ENCODE results near the gene ASPSCR1.

ASPSCR1 gene

DNA sequence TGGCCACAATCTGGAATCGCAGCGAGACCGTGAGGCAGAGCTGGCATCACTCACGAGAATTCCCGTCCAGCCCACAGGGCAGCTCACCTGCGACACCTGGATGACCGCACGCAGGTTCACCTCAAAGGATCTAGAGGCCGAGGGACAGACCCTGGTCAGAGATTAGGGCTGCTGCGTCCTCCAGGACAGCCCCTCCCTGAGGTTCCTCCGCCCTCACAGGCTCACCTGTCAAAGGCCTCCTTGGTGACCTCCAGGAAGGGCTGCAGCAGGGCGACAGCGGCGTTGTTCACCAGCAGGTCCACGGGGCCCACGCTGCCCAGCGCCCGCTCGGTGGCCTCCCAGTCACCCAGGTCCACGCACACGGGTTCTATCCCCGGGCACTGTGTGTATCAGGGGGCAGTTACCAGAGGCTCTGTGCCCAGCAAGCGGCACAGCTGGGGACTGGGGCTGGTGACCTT is 59.2 kb downstream of the ASPSCR1 start:
- in situ Hi-C loops (cut with MboI; ENCODE audit: low sequenced_read_pairs), result loop anchor here (10.0 kb wide), 1 partner anchor 118 kb away; no protein-coding TSS in a partner anchor

- in situ Hi-C loops (cut with MboI; ENCODE audit: low sequenced_read_pairs), result loop anchor here (10.0 kb wide), 1 partner anchor 118 kb away; no protein-coding TSS in a partner anchor
Measured at GRCh38 chr17:82037092-82037888, 59.9 kb downstream of the ASPSCR1 start, which contains the start of gene DCXR. Gene DCXR (minus strand): TSS chr17:82037697. CDS start chr17:82037682, 15 bp downstream.

DNA sequence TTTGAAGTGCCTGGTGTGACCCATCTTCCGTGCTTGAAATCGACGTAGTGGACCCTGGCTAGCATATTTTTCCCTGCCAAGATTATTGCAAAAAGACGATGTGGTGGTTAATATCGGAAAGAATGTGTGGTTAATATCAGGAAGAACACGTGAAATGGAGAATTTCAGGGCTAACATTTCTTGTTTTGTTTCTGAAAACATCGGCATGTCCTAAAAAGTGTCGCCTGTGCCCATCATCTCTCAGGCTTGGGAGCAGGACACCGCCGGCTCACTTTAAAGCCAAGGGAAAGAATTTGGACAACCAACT is 60.4 kb downstream of the ASPSCR1 start:
- in situ Hi-C loops (cut with MboI; ENCODE audit: low sequenced_read_pairs), result loop anchor here (10.0 kb wide), 1 partner anchor 117 kb away; no protein-coding TSS in a partner anchor

- in situ Hi-C loops (cut with MboI; ENCODE audit: low sequenced_read_pairs), result loop anchor here (10.0 kb wide), 1 partner anchor 116 kb away; no protein-coding TSS in a partner anchor
Measured at GRCh38 chr17:82038796-82039409, 61.5 kb downstream of the ASPSCR1 start.

GRCh38 chr17:82039695-82040299 is 62.4 kb downstream of the ASPSCR1 start:
- in situ Hi-C loops (cut with MboI; ENCODE audit: low sequenced_read_pairs), result loop anchor here (10.0 kb wide), 1 partner anchor 115 kb away; no protein-coding TSS in a partner anchor

- in situ Hi-C loops (cut with MboI; ENCODE audit: low sequenced_read_pairs), result no loop called here
Measured at GRCh38 chr17:82041144-82041814, 63.9 kb downstream of the ASPSCR1 start.

- in situ Hi-C loops (cut with MboI; ENCODE audit: low sequenced_read_pairs), result no loop called here
Measured at GRCh38 chr17:82042649-82043048, 65.2 kb downstream of the ASPSCR1 start.

DNA sequence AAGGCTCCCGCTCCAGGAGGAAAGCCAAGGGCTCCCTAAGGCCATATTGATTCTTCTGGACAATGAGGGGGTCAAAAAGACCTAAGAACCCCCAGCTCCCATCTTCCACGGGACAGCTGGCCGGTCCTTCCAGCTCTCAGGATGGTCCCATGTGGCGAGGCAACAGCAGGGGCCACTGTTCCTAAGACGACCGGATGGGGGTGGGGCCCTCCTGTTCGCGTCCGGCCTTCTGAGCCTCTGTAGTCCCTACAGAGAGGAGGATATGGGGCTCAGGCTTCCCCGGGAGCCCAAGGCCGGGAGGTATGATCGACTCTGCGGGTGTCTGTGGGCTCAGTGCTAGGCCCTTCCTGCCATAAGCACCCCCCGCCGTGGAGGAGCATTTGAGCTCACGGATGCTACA is 66.1 kb downstream of the ASPSCR1 start:
- in situ Hi-C loops (cut with MboI; ENCODE audit: low sequenced_read_pairs), result no loop called here

DNA sequence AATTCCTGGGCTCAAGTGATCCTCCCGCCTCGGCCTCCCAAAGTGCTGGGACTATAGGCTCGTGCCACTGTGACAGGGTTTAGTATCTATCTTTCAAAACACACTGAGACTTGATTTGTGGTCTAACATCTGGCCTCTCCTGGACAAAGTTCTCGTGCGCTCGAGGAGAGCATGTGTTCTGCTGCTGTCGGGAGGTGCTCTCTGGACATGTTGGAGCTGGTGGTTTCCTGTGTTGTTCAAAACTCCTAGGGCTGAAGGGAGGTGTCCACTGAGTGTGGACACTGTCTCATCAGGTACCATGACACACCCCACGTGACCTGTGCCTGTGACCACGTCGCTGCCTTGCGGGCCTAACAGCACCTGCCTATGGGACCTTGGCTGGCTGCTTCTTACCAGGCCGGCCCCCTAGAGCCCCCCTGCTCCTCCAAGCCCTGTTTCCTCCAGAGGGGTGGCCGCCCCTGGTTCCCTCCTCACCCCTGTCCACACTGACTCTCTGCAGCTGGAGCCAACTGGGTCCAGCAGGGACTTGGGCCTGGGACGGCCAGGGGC is 68.6 kb downstream of the ASPSCR1 start:
- in situ Hi-C loops (cut with MboI; ENCODE audit: low sequenced_read_pairs), result no loop called here

DNA sequence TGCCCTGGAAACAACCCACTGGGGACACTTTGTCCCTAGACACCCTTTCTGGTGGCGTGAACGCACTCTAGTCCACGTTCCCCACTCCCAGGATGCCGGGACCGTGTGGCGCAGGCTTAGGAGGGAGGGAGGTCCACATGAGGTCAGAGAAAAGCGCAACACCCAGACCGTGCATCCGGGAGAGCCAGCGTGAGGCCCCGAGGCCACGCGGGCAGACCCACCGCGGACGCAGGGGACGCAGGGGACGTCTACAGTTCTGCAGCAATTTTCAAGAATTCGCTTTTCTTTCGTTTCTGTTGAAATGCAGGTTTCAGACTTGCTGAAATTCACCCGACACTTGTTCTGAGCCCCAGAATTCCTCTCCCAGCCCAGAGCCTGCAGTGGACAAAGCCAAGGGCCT is 69.5 kb downstream of the ASPSCR1 start:
- in situ Hi-C loops (cut with MboI; ENCODE audit: low sequenced_read_pairs), result no loop called here

GRCh38 chr17:82047379-82047778 is 70.0 kb downstream of the ASPSCR1 start:
- in situ Hi-C loops (cut with MboI; ENCODE audit: low sequenced_read_pairs), result no loop called here

GRCh38 chr17:82047914-82048570 is 70.6 kb downstream of the ASPSCR1 start:
- in situ Hi-C loops (cut with MboI; ENCODE audit: low sequenced_read_pairs), result no loop called here

DNA sequence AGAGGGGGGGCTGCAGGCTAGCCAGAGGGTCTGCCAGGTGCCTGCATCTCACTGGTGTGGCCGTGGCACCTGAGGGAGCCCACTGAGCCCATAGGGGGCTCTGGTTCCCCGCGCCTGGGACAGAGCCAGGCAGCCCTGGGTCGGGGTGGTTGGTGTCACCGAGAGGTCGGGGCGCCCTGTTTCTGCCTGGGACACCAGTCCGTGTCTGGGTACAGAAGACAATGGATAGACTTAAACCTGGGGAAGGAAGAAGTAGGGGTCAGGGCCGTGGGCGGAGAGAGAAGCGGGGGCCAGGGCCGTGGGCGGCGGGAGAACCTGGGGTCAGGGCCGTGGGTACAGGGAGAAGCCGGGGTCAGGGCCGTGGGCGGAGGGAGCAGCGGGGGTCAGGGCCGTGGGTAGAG is 71.1 kb downstream of the ASPSCR1 start:
- in situ Hi-C loops (cut with MboI; ENCODE audit: low sequenced_read_pairs), result no loop called here

DNA sequence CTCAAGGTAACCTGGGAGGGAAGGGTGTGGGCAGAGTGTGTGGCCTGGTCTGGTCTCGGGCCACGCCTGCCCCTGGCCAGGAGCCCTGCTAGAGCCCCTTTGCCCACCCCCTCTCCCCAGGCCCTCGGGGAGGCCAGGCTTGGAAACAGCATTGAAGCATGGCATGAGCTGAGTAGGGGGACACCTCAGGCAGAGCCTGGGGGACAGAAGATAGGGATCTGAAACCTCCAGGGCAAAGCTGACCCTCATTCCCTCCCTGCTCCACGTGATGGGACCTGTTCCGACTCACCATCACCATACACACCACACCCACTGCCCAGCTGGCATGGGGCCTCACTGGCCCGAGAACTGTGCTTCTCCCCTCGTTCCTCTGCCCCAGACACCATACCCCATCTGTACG is 71.7 kb downstream of the ASPSCR1 start:
- in situ Hi-C loops (cut with MboI; ENCODE audit: low sequenced_read_pairs), result no loop called here

DNA sequence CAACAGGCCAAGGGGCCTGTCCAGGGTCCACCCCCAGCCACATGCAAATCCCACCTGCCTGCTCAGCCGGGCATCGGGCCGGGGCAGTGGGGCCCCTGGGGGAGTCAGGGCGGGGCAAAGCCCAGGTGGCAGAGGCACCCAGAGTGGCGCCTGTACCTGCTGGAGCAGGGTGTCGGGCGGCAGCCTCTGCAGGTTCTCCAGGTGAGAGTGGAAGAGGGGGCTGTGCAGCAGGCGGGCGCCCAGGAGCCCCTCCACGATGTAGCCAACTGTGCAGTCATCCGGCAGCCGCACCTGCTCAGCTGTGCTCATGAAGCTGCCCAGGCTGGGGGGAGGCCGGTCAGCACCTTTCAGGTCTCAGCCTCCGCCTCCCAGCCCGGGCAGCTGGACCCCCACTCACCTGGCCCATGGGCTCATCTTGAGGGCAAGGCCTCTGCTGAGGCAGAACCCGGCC is 72.1 kb downstream of the ASPSCR1 start:
- in situ Hi-C loops (cut with MboI; ENCODE audit: low sequenced_read_pairs), result no loop called here

DNA sequence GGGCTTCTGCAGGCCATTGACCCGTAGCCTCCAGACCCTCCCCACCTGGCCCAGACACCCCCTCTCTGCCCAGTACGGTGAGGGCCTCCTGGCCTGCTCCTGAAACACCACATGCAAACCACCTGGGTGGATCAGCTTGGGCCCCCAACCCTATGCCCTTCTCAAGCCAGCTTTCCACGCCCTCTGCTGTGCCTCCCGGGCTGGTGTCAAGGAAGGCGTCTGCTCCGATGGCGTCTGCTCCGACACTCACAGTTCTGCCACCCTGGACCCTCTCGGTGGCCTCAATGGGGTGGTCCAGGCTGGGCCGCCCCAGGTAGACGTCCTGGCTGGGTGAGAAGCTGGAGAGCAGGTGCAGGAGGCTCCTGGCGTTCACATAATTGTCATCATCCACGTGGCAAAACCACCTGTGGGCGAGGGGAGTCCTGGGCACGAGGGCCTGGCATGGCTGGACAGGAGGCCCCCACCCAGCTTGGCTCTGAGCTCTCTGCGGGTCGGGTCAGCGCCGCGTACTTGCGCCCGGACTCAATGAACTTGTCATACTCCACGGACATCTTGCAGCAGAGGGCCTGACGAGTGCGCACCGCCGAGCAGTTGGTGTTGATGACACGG is 72.8 kb downstream of the ASPSCR1 start:
- in situ Hi-C loops (cut with MboI; ENCODE audit: low sequenced_read_pairs), result no loop called here

DNA sequence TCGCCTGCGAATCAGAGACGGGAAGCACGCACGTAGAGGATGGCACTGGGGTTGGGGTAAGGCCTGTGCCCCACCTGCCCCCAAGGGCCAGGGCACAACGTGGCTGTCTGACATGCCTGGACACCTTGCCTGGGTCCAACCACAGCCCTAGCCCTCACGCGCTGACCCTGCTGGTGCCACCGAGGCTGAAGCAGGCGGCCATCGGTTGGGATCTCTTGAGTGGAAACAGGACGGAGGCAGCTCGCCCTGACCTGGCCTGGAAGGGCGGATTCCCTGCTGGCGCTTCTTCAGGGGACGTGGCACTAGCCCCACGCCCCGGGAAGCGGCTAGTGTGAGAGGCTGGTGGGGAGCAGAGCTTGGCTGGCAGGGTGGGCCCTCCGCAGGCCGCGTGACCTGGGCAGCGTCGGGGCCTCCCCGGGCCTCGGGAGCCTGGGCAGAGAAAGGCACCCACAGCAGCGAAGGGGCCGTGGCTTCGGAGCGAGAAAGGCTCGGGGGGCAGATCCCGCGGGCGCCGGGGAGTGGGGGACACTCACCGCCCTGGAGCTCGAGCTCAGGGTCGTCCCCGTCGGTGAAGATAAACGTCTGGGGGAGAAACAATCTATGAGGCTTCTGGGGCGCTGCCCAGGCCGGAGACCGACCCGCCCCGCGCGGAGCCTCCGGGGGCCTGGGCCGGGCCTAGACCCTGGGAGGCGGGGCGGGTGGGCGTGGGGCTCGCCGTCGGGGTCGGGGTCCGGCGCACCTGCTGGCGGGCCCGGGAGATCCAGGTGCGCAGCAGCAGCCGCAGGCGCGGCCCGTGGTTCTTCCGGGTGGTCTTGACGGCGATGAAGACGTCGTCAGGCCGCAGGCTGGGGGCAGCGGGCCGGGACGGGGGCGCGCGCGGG is 73.6 kb downstream of the ASPSCR1 start:
- in situ Hi-C loops (cut with MboI; ENCODE audit: low sequenced_read_pairs), result no loop called here

DNA sequence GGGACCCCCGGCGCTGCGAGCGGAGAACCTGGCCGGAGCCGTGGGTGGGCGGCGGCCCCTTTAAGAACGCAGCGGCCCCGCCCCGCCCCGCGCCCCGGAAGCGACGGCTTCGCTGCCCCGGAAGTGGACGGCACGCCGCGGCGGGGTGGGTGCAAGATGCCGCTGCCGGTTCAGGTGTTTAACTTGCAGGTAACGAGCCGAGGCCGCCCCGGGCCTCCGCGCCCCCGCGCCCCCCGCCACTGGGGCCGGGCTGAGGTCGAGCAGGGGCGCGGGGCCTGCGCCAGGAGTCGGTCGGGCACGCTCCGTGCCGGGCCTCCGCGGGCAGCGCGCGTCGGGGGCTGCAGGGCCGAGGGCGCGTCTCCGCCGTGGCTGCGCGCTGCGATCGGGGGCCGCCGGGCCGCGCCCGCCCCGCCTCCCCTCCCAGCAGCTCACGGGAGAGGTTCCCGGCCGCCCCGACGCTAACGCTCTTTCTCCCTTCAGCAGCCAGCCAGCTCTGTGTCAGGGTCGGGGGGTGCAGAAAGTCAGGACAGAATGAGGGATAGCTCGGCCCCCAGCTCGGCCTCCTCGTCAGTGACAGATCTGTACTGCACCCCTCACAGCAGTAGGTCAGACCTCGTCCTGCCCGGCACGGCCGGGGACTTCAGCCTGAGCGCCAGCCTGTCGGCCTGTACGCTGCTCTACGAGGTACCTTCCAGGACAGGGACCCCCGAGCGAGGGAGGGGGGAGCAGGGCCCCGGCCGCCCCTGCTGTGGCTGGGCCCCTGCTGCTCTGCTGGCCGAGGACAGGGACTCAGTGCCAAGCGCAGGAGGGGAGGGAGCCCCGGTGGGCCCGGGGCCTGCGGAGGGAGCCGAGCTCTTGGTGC is 74.6 kb downstream of the ASPSCR1 start, which contains the start of the genes GPS1 and RFNG:
Gene GPS1, plus strand, starts transcription at position 123 of the 862 bp plus-strand sequence. Its CDS starts 34 bp downstream, at position 157.
Gene RFNG, minus strand, starts transcription at position 36 of the 862 bp plus-strand sequence. CDS start 45 bp downstream, outside the sequence.
- in situ Hi-C loops (cut with MboI; ENCODE audit: low sequenced_read_pairs), result no loop called here

Data from HL-60/S4 (cell line).